Astrocyte of the spinal cord (primary cell): ENCODE results near the gene IFI44L.
A peak's percentile ranks its signal among the peaks of the same experiment; 100 is the strongest.

Experiments
- DNase-seq: peaks from one replicate; pipeline ENCODE4 v3.0.0; 2011; ENCODE audit warnings: low read depth, low spot score
- H3K4me3 ChIP-seq: 2 replicates; pipeline ENCODE4 v1.5.1; 2011; ENCODE audit warnings: low read depth, mild to moderate bottlenecking, low read length, moderate library complexity
- in situ Hi-C: cut with HindIII; loops from 2 replicates; pipeline ENCODE4 v1.10.0; 2017; ENCODE audit warnings: low sequenced_read_pairs
- TF ChIP-seq, protein P1 (sequence below): IDR thresholded peaks from 2 replicates; pipeline ENCODE4 v1.5.1; 2012; ENCODE audit warnings: low read depth, mild to moderate bottlenecking, low read length, inconsistent platforms

IFI44L gene

DNA sequence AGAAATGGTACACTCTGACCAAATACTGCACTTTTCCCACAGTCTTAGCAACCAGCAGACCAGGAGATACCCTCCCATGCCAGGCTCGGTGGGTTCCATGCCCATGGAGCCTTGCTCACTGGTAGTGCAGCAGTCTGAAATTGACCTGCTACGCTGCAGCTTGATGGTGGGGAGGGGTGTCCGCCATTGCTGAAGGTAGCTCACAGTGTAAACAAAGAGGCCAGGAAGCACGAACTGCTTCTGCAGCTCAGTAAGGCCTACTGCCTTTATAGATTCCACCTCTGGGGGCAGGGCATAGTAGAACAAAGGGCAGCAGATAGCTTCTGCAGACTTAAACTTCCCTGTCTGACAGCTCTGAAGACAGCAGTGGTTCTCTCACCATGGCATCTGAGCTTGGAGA is 12.3 kb upstream of the IFI44L start:
- in situ Hi-C loops, result no loop called here
- TF ChIP-seq, protein P1, sequence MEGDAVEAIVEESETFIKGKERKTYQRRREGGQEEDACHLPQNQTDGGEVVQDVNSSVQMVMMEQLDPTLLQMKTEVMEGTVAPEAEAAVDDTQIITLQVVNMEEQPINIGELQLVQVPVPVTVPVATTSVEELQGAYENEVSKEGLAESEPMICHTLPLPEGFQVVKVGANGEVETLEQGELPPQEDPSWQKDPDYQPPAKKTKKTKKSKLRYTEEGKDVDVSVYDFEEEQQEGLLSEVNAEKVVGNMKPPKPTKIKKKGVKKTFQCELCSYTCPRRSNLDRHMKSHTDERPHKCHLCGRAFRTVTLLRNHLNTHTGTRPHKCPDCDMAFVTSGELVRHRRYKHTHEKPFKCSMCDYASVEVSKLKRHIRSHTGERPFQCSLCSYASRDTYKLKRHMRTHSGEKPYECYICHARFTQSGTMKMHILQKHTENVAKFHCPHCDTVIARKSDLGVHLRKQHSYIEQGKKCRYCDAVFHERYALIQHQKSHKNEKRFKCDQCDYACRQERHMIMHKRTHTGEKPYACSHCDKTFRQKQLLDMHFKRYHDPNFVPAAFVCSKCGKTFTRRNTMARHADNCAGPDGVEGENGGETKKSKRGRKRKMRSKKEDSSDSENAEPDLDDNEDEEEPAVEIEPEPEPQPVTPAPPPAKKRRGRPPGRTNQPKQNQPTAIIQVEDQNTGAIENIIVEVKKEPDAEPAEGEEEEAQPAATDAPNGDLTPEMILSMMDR, result peak; percentile 16
- no peak overlapping the region for H3K4me3 ChIP-seq
- DNase-seq, result no peak

DNA sequence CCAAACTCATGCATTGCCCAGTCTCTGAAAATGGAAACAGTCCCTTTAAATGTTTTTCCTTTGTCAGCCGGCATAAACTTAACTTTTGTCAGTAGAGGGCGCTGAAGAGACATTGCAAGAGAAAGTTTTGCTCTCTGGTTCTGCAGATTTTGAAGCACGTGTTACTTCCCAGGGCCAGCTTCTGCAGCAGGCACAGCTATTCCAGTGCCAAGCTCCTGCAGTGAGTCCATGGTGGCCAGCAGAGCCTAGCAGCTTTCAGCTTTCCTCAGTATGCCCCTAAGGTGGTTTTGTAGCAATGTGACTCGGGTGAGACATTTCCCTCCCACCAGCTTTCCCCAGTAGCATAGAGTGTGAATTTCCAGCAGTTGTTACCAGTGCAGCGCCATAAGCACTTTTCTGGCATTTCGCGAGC is 2.6 kb upstream of the IFI44L start:
- in situ Hi-C loops, result no loop called here
- no peak overlapping the region for H3K4me3 ChIP-seq
- TF ChIP-seq, protein P1, result peak; percentile 84
- DNase-seq, result peak; percentile 87

DNA sequence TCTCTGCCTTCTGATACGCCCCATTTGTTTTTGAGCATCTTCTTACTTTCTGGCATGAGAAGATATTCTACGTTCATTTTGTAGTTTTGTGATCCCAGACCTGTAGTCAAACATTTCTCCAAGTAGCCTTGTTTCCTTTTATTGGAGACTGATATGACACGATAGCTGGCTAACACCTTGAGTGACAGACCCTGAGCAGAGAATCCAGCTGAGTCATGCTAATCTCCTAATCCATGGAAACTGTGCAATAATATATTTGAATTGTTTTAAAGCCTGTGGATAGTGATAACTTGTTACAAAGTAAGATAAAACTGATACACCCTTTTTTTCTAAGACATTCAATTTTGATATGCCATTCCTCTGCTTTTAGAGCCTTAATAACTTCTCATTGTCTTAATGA is 1.2 kb upstream of the IFI44L start:
- DNase-seq, result no peak
- in situ Hi-C loops, result no loop called here
- H3K4me3 ChIP-seq, result no peak overlapping the region
- TF ChIP-seq, protein P1, result no peak

DNA sequence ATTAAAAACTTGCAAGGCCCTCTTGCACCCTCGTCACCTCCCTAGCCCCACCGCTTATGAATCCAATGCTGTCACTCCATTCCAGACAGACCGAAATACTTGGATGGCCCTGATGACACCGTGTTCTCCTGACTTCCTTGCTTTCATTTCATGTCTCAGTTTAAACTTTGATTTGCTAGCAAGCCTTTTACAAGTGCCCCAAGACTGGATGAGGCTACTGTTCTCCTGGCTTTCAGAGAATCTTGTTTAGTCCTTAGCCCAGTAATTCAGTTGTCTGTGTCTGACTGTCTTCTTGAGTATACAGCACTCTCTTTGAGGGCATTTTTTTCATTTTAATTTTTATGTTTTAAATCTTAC is 824 bp upstream of the IFI44L start:
- H3K4me3 ChIP-seq, result peak overlapping the region; percentile 33
- TF ChIP-seq, protein P1, result no peak
- no peak for DNase-seq
- in situ Hi-C loops, result no loop called here

DNA sequence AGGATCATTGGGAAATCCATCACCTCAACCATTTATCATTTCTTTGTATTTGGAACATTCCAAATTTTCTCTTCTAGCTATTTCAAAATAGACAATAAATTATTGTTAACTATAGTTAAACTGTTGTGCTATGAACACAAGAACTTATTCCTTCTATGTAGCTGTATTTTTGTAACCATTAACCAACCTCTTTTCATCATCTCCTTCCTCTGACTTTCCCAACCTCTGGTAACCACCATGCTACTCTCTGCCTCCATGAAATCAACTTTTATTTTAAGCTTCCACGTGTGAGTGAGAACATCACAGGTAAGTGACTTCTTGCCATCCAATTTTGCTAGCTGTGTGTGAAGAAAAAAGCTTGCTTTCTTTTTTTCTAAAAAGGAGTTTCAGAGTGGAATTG is 418 bp downstream of the IFI44L start:
- TF ChIP-seq, protein P1, result no peak
- DNase-seq, result no peak
- in situ Hi-C loops, result no loop called here
- H3K4me3 ChIP-seq, result peak overlapping the region; percentile 33

DNA sequence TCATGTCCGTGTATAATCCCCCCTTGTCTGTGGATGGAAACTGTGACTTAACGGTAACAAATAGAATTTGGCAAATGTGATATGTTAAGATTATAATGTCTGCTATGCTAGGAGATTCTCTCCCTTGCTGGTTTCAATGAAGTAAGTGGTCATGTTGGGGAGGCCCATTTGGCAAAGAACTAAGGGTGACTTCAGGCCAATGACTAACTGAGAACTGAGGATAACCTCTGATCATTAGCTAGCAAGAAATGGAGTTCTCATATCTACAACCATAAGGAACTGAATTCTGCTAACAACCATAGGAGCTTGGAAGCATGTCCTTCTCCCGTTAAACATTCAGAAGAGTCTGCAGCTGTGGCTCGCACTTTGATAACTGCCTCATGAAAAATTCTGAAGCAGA is 2.3 kb downstream of the IFI44L start:
- DNase-seq, result no peak
- no peak overlapping the region for H3K4me3 ChIP-seq
- TF ChIP-seq, protein P1, result no peak
- in situ Hi-C loops, result no loop called here

DNA sequence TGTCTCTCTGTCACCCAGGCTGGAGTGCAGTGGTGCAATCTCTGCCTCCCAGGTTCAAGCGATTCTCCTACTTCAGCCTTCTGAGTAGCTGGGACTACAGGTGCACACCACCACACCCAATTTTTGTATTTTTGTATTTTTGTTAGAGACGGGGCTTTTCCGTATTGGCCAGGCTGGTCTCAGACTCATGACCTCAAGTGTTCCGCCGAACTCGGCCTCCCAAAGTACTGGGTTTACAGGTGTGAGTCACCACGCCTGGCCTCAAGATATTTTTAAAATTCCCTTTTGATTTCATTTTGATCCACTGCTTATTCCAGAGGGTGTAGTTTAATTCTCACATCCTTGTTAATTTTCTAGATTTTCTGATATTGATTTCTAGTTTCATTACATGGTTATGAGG is 3.8 kb downstream of the IFI44L start:
- TF ChIP-seq, protein P1, result no peak
- in situ Hi-C loops, result no loop called here

More for the DNA sequence above, 3.8 kb downstream of the IFI44L start:
- no peak for DNase-seq
- H3K4me3 ChIP-seq, result no peak overlapping the region
